HAP-1 (cell line): ENCODE data around the gene EFEMP2.

Experiments used
- DNase-seq, 2 experiments: peaks; one replicate each; pipeline ENCODE4 v3.0.0-alpha.2; 2016 to 2020; ENCODE audit warnings: low spot score in 2 of 2
- H3K27me3 ChIP-seq: fragments of 250-450 bp; sonication (Bioruptor Pico); 2 replicates; pipeline ENCODE4 v1.5.1; 2020; ENCODE audit warnings: low read depth, mild to moderate bottlenecking, moderate library complexity
- H3K36me3 ChIP-seq: fragments of 250-450 bp; sonication (Bioruptor Pico); replicated peaks from 2 replicates; pipeline ENCODE4 v1.5.1; 2020; ENCODE audit warnings: mild to moderate bottlenecking
- H3K4me1 ChIP-seq: fragments of 250-450 bp; sonication (Bioruptor Pico); 2 replicates; pipeline ENCODE4 v1.5.1; 2020; ENCODE audit warnings: mild to moderate bottlenecking
- H3K4me3 ChIP-seq: fragments of 250-450 bp; sonication (Bioruptor Pico); 2 replicates; pipeline ENCODE4 v1.5.1; 2020; ENCODE audit warnings: mild to moderate bottlenecking, moderate library complexity
- H3K9me3 ChIP-seq: fragments of 250-450 bp; sonication (Bioruptor Pico); 2 replicates; pipeline ENCODE4 v1.5.1; 2020; ENCODE audit warnings: mild to moderate bottlenecking, moderate library complexity
- in situ Hi-C: fragments of 300-500 bp; cut with MboI; formaldehyde crosslinking; loops from 3 replicates; pipeline ENCODE4 v1.14.3; 2020; ENCODE audit warnings: low sequenced_read_pairs, inconsistent platforms, mixed read lengths

Gene EFEMP2

DNA sequence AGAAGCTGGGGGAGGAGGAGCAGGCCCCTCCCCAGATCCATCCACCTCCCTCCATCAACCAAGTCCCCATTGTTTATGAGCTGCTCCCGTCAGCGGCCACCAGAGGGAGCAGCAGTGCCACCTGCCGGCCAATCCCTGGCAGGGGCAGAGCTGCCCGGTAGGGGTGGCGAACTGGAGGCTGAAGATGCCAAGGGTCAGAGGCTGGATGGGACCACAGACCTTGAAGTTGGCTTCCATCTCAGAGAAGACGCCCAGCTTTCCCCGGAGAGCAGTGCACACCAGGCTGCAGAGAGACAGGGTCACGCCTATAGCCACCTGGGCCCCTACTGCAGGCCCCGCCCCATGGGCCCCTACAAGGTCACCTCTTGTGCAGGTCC lies 12.1 kb upstream of the EFEMP2 start:
- Histone ChIP-seq H3K36me3 (peaks cover 48% of the 10 kb centered on the region), H3K4me1 (peaks cover 18% of the 10 kb centered on the region), H3K9me3 (no peaks in the 10 kb centered on the region), H3K4me3 (no peak overlapping the region), H3K27me3 (no peaks in the 10 kb centered on the region)
- in situ Hi-C loops = loop anchor here (5.0 kb wide), 1 partner anchor 103 kb away; no protein-coding TSS in a partner anchor
- DNase-seq = peak; percentile 63 to 87

DNA sequence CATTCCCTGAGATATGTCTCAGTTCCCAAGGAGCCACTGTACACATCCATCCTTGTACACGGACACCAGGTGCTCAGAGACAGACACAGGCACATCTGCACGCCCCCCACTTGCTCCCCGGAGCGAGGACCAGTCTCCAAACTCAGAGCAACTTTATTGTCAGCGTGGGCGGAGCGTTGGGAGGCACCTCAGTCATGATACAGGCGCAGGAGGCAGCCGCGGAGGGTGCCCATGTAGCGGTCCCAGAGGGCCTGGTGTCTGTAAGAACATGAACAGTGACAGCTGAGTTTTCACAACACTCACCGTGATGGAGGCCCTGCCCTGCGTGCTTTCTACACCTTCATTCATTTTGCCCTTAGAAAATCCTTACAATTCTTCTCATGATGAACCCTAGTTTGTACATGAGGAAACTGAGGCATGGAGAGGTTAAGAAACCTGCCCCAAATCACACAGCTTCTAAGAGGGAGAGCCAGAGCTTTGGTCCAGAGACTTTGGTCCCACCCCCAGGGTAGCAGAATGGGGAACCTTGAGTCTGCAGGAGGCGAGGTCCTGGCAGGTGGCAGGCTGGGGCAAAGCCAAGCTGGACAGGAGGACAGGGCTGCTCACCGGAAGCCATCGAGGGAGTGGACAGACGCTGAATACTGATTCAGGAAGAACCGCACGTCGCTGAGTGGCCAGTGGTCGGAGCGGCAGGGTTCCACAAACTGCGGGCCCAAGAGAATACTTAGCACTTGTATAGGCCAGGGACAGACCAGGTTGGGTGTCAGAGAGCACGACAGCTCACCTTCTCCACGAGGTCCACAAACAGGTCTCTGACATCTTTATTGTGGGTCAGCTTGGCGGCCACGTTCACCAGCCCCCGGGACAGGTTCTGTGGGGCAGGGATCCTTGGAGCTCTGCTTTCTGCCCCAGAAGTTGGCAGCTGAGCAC lies 11.5 kb upstream of the EFEMP2 start:
- Histone ChIP-seq H3K9me3 (no peaks in the 10 kb centered on the region), H3K4me3 (no peak overlapping the region), H3K4me1 (peaks cover 12% of the 10 kb centered on the region), H3K27me3 (no peaks in the 10 kb centered on the region), H3K36me3 (peaks cover 48% of the 10 kb centered on the region)
- in situ Hi-C loops = loop anchor here (5.0 kb wide), 1 partner anchor 103 kb away; no protein-coding TSS in a partner anchor
- no peak for DNase-seq

DNA sequence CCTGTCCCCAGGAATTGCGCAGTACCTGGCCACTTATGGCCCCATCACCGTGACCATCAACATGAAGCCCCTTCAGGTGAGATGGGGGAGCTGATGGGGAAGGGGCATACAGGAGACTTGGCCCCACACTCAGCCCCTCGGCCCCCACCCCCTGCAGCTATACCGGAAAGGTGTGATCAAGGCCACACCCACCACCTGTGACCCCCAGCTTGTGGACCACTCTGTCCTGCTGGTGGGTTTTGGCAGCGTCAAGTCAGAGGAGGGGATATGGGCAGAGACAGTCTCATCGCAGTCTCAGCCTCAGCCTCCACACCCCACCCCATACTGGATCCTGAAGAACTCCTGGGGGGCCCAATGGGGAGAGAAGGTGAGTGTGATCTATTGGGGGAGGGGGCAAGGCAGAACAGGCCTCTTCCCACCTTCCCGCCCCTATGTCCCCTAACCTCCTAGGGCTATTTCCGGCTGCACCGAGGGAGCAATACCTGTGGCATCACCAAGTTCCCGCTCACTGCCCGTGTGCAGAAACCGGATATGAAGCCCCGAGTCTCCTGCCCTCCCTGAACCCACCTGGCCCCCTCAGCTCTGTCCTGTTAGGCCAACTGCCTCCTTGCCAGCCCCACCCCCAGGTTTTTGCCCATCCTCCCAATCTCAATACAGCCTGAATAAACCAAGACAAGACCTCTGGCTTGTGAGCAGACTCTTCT lies 10.6 kb upstream of the EFEMP2 start:
- Histone ChIP-seq H3K9me3 (no peaks in the 10 kb centered on the region), H3K4me3 (no peak overlapping the region), H3K36me3 (peaks cover 48% of the 10 kb centered on the region), H3K27me3 (no peaks in the 10 kb centered on the region), H3K4me1 (peaks cover 7% of the 10 kb centered on the region)
- in situ Hi-C loops = loop anchor here (5.0 kb wide), 1 partner anchor 104 kb away; no protein-coding TSS in a partner anchor
- DNase-seq = no peak

DNA sequence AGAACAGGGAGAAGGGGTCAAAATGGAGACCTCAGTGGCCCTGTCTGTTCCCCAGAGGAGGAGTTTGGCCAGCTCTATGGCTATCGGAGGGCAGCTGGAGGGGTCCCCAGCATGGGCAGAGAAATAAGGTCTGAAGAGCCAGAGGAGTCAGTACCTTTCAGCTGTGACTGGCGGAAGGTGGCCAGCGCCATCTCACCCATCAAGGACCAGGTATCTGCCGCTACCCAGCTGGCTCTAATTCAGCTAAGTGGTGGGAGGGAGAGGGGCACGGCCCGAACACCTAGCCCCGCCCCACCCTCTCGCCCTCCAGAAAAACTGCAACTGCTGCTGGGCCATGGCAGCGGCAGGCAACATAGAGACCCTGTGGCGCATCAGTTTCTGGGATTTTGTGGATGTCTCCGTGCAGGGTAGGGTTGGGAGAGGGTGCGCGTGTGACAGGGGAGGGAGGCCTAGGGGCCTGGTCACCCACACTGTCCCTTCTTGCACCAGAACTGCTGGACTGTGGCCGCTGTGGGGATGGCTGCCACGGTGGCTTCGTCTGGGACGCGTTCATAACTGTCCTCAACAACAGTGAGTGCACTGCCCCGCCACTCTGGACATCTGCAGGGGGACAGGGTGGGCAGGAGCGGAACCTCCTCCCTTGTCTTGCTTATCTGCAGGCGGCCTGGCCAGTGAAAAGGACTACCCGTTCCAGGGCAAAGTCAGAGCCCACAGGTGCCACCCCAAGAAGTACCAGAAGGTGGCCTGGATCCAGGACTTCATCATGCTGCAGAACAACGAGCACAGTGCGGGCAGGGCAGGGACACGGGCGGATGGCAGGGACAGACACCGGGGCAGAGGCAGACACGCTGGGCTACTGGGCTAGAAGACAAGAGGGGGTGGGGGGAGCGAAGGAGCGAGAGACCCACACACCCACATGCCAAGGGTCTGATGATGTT lies 9.8 kb upstream of the EFEMP2 start:
- no peak overlapping the region for H3K4me3 ChIP-seq
- in situ Hi-C loops = loop anchor here (5.0 kb wide), 1 partner anchor 105 kb away; no protein-coding TSS in a partner anchor
- peaks cover 3% of the 10 kb centered on the region for H3K4me1 ChIP-seq
- peaks cover 48% of the 10 kb centered on the region for H3K36me3 ChIP-seq
- no peaks in the 10 kb centered on the region for H3K9me3 ChIP-seq
- H3K27me3 ChIP-seq = no peaks in the 10 kb centered on the region
- DNase-seq = no peak

DNA sequence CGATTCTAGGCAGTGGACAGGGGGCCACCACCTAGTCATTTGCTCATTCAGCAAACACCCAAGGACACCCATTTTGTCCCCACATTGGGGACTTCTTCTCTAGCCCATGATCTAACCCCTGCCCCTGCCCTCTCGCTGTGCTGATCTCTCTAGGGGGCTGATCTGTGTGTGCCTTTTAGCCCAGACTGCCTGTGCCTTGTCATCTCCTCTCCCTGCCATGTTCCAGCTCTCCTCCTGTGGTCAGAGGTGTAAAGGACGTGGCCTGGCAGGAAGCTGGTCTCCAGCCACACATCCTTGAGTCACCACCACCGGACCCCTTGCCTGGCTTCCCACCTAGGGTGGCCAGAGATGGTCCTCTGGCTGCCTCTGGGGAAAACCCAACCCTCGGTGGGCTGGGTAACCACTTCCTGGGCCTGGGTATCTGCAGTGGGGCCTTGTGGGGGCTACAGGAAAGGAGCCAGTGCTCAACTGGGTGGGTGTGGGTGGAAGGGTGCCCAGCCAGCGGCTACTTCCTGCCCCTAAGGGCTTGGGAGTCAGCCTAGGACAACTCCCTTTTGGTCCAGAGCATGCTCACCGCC lies 8.3 kb upstream of the EFEMP2 start:
- peaks cover 38% of the 10 kb centered on the region for H3K36me3 ChIP-seq
- H3K4me1 ChIP-seq = peaks cover 2% of the 10 kb centered on the region; the same call in 1 of the 2 replicates
- H3K4me3 ChIP-seq = no peak overlapping the region
- no peak for DNase-seq
- in situ Hi-C loops = loop anchor here (5.0 kb wide), 1 partner anchor 106 kb away; no protein-coding TSS in a partner anchor
- H3K27me3 ChIP-seq = no peaks in the 10 kb centered on the region
- no peaks in the 10 kb centered on the region for H3K9me3 ChIP-seq

DNA sequence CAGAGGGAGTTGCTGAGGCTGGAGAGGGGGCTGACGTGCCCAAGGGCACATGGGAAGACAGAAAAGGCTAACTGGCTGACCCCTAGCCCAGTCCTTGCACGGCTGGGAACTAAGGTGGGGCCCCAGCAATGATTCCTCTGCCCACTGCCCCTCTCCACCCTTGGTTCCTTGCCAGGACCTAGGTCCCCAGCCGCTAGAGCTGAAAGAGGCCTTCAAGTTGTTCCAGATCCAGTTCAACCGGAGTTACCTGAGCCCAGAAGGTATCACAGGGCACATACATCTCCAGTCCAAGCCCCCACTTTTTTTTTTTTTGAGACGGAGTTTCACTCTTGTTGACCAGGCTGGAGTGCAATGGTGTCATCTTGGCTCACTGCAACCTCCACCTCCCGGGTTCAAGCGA lies 7.4 kb upstream of the EFEMP2 start:
- Histone ChIP-seq H3K27me3 (no peaks in the 10 kb centered on the region), H3K36me3 (peaks cover 30% of the 10 kb centered on the region), H3K4me1 (peaks cover 2% of the 10 kb centered on the region; the same call in 1 of the 2 replicates), H3K9me3 (no peaks in the 10 kb centered on the region), H3K4me3 (no peak overlapping the region)
- in situ Hi-C loops = loop anchor here (5.0 kb wide), 1 partner anchor 107 kb away; no protein-coding TSS in a partner anchor
- DNase-seq = no peak

DNA sequence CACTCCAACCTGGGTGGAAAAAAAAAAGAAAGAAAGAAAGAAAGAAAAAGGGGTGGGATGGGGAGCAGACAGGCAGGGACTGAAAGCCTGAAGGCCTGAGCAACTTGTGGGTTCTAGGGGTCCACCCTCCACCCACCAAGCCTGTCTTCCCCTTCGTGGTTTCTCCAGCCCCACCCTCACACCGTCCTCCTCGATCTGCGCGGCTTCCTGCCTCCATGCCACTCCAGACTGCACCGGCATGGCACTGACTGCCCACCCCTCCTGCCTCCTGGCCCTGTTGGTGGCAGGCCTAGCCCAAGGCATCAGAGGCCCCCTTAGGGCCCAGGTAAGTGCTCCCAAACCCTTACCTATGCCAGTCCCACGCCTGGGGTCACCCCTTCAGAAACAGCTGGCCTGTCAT lies 7.0 kb upstream of the EFEMP2 start, which contains the start of gene CTSW:
Gene CTSW (plus strand): TSS at position 221 of the 400 bp plus-strand sequence. CDS start 18 bp downstream, at position 239.
- no peaks in the 10 kb centered on the region for H3K9me3 ChIP-seq
- H3K36me3 ChIP-seq = peaks cover 26% of the 10 kb centered on the region
- H3K4me3 ChIP-seq = no peak within 1 kb of the TSS
- in situ Hi-C loops = loop anchor here (5.0 kb wide), 1 partner anchor 108 kb away; no protein-coding TSS in a partner anchor
- no peaks in the 10 kb centered on the region for H3K27me3 ChIP-seq
- no peak for DNase-seq
- no peaks in the 10 kb centered on the region for H3K4me1 ChIP-seq

DNA sequence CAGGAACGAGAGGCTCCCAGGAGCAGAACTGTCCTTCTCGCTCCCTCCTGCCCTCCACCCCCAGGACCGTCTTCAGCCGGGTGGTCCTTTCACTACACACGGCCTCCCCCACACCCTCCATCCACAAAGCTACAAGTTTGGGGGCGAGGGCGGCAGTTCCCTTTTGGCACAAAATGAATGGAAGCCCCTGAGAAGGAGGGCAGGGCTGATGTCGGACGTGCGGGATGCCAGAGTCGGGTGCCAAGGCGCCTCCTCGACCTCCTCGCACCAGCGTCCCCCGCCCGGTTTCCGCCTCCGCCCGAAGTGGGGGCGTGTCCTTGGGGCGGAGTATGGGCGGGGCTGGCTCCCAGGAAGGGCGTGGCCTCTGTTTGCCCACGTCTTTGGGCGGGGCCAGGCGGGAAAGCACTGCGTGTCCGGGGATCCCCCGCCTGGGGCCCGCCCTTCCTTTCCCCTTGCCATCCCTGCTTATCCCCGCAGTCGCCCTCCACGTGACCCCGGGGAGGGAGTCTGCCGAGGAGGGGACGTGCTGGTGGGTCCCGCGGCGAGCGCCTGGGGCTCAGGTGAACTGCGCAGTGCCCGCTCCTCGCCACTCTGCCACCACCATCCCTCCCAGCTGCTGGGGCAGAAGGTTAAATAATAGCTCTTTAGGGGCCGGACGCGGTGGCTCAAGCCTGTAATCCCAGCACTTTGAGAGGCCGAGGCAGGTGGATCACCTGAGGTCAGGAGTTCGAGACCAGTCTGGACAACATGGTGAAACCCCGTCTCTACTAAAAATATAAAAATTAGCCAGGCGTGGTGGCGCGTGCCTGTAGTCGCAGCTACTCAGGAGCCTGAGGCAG lies 937 bp upstream of the EFEMP2 start:
- in situ Hi-C loops = no loop called here

DNA sequence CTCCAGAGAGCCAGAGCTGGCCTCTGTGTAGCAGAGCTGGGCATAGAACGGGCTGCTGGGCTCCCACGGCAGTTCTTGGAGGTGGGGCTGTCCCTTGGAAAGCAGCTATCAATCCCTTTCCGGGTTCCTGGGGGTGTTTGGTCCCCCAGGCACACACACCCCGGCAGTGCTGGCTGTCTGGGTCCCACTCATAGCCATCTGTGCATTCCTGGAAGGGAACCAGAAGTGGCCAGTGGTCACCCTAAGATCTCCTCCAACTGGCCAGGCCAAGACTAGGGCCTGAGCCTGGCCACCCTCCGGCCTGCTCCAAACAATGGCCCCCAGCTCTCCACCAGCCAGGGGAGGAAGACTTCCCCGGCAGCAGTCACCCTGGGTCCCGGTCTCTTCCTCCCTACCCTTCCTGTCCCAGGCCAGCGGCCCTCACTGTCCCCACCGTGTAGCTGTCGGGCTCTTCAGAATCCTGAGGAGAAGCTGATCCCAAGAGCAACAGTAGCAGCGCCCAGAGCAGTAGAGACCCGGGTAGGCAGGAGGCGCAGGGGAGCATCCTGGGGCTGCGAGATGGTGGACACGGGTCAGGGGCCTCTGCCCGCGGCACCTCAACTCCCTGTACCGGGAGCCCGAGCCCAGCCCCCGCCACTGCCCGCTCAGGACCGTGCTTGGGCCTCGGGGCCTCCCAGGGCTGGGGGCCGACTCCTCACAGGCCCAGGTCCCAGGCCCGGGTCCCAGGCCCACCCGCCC lies 620 bp downstream of the EFEMP2 start:
- H3K4me3 ChIP-seq = no peak overlapping the region

More for the DNA sequence above, 937 bp upstream of the EFEMP2 start:
- H3K4me3 ChIP-seq = peak overlapping the region; percentile 31
- no peaks in the 10 kb centered on the region for H3K27me3 ChIP-seq
- peak; percentile 87 to 96 for DNase-seq
- peaks cover 5% of the 10 kb centered on the region for H3K4me1 ChIP-seq
- H3K9me3 ChIP-seq = no peaks in the 10 kb centered on the region
- no peaks in the 10 kb centered on the region for H3K36me3 ChIP-seq

DNA sequence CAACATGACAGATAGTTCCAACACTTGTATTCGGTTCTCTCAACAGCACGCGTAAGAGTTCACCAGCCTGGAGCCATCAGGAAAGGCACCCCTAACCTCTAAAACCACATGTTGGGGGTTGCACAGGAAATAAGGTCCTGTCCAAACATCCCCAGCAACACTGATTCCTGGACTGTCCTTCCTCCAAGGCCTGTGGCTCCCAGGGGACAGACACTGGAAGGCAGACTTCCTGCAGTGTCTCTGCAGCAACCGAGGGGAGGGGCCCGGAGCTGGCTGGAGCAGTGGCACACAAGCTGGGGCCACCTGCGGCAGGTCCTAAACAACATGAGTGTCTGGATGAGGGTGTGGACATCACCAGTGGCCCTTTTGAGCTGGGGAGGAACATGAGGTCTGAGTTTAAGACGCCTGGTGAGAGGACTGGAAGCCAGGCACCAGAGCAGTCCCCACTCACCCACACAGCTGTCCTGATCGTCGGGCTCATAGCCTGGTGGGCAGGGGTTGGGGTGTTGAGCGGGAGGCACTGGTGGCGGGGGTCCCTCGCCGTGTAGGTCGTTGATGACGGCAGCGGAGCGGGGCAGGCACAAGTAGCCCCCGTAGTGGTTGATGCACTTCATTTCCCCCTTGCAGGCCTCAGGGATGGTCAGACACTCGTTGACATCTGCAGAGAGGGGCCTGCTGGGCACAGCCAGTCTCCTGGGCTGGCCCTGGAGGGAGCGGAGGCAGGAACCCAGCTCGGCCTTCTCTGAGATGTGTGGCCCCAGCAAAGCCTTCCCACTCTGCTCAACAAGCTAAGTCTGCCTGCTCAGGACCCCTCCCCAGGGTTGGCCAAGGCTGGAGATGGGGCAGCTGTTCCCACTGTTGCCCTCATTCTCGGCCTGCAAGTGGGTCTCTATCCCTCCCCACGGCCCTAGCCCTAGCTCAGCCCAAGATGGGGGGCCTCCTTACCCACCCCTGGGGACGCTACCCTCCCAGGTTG lies 1.6 kb downstream of the EFEMP2 start:
- DNase-seq = peak in 1 of 2 experiments; percentile 44
- peaks cover 12% of the 10 kb centered on the region for H3K36me3 ChIP-seq
- H3K9me3 ChIP-seq = no peaks in the 10 kb centered on the region
- no peaks in the 10 kb centered on the region for H3K27me3 ChIP-seq
- H3K4me3 ChIP-seq = no peak overlapping the region
- H3K4me1 ChIP-seq = peaks cover 5% of the 10 kb centered on the region
- in situ Hi-C loops = no loop called here

More for the DNA sequence above, 620 bp downstream of the EFEMP2 start:
- no peak for DNase-seq
- H3K9me3 ChIP-seq = no peaks in the 10 kb centered on the region
- H3K4me1 ChIP-seq = peaks cover 5% of the 10 kb centered on the region
- H3K36me3 ChIP-seq = peaks cover 6% of the 10 kb centered on the region
- no peaks in the 10 kb centered on the region for H3K27me3 ChIP-seq
- in situ Hi-C loops = no loop called here

DNA sequence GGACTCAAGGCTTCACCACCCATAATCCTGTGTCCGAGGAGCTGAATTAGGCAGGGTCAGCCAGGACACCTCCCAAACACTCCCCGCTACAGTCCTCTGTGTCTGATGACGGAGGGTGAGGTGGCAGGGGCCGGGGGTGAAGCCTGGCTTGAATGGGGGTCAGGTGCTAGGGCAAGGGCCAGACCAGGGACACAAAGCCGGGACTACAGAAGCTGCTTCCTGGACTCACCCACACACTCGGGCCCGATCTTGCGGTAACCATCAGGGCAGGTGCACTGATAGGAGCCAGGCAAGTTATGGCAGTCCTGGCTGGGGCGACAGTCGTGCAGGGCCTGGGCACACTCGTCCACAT lies 2.3 kb downstream of the EFEMP2 start:
- no peaks in the 10 kb centered on the region for H3K27me3 ChIP-seq
- no peaks in the 10 kb centered on the region for H3K9me3 ChIP-seq
- H3K4me1 ChIP-seq = peaks cover 5% of the 10 kb centered on the region
- DNase-seq = no peak
- H3K36me3 ChIP-seq = peaks cover 19% of the 10 kb centered on the region
- no peak overlapping the region for H3K4me3 ChIP-seq
- in situ Hi-C loops = no loop called here
